Natural killer cell (primary cell): Measurements from ENCODE around the gene ART5. TPM values are rescaled to one million over a fixed set of nuclear protein-coding genes. Genes with fewer than 3 reads are reported as not detected.
A peak's percentile ranks its signal among the peaks of the same experiment; 100 is the strongest.
"Not testable (repeated sequence)": the region's sequence is repeated elsewhere in the genome, so short reads cannot be mapped to it uniquely, and the experiment has no call there.

ENCODE experiments used
- ATAC-seq, 3 donors: fragments of 150-1000 bp in 2 of 3; fragments of 200-7000 bp in 1 of 3; cut with Tn5 transposase; 1 replicate in 1 of 3; 2 replicates in 2 of 3; pipeline ENCODE4 v1.10.0; 2021; ENCODE audit warnings: mild to moderate bottlenecking in 2 of 3, moderate library complexity in 2 of 3
- DNase-seq, 2 donors: peaks; one replicate each; pipeline versions ENCODE4 v3.0.0 to v3.0.0-alpha.2; 2013 to 2021; ENCODE audit warnings: mixed read lengths in 1 of 2
- H3K27ac ChIP-seq: one replicate; pipeline ENCODE4 v1.5.1; 2013; ENCODE audit warnings: mild to moderate bottlenecking, low read length
- H3K27me3 ChIP-seq: one replicate; pipeline ENCODE4 v1.6.1; 2013; ENCODE audit warnings: low read length; ENCODE audit not compliant: control insufficient read depth, insufficient read depth
- H3K36me3 ChIP-seq: one replicate; pipeline ENCODE4 v1.6.1; 2013; ENCODE audit warnings: low read length; ENCODE audit not compliant: control insufficient read depth, insufficient read depth
- H3K4me1 ChIP-seq: one replicate; pipeline ENCODE4 v1.6.1; 2013; ENCODE audit warnings: low read length; ENCODE audit not compliant: control insufficient read depth, insufficient read depth
- H3K4me3 ChIP-seq: one replicate; pipeline ENCODE4 v1.5.1; 2013; ENCODE audit warnings: low read length
- H3K9me3 ChIP-seq: one replicate; pipeline ENCODE4 v1.6.1; 2013; ENCODE audit warnings: low read length; ENCODE audit not compliant: control insufficient read depth, insufficient read depth
- H3K27ac Mint-ChIP-seq, 2 donors: one replicate each; pipeline ENCODE4 v1.8.0; 2022; ENCODE audit warnings: mild to moderate bottlenecking in 2 of 2, mixed read lengths in 2 of 2, moderate library complexity in 1 of 2
- H3K27me3 Mint-ChIP-seq, 2 donors: one replicate each; pipeline ENCODE4 v1.8.0; 2022; ENCODE audit warnings: low read depth in 2 of 2, mixed read lengths in 2 of 2
- H3K36me3 Mint-ChIP-seq: one replicate; pipeline ENCODE4 v1.8.0; 2022; ENCODE audit warnings: mixed read lengths
- H3K4me1 Mint-ChIP-seq, 2 donors: one replicate each; pipeline ENCODE4 v1.8.0; 2022; ENCODE audit warnings: mixed read lengths in 2 of 2
- H3K4me3 Mint-ChIP-seq: one replicate; pipeline ENCODE4 v1.8.0; 2022; ENCODE audit warnings: mild to moderate bottlenecking, moderate library complexity, mixed read lengths
- H3K9me3 Mint-ChIP-seq, 2 donors: one replicate each; pipeline ENCODE4 v1.8.0; 2022; ENCODE audit warnings: mixed read lengths in 2 of 2
- CTCF ChIP-seq: fragments of 200-600 bp; IDR thresholded peaks from one replicate; pipeline ENCODE4 v1.8.0; 2022; ENCODE audit warnings: antibody characterized with exemption
- WGBS: methylation state at CpG from one replicate; pipeline ENCODE4 v1.1.7; 2013; ENCODE audit warnings: missing lambda C conversion rate; ENCODE audit not compliant: insufficient coverage; 5-methylcytosine and 5-hydroxymethylcytosine counted together
- intact Hi-C: fragments of 100-400 bp; cut with micrococcal nuclease; formaldehyde crosslinking; loops from one replicate; pipeline ENCODE4 v1.14.2; 2022
- total RNA-seq, 4 donors: library from RNA; stranded (reverse); fragments of 120-200 nt in 1 of 4; gene quantifications; one replicate each; pipeline versions ENCODE4 v1.2.3 to v1.2.4, GENCODE V29; 2013 to 2022

The ART5 gene
- total RNA-seq, 3 donors from 2014 or later (not counting 1 experiment from before 2014, with no cell fraction given) = not detected

GRCh38 chr11:3644817-3645235 is 3.0 kb upstream of the ART5 start, which contains the start of gene ART1:
TSS of gene ART1 (plus strand) at chr11:3645128. CDS start at chr11:3659214, 14,086 bp downstream.
- peaks cover 14% of the 10 kb centered on the region for H3K4me1 ChIP-seq
- H3K9me3 ChIP-seq = no peaks in the 10 kb centered on the region
- peaks cover 10% of the 10 kb centered on the region in 2 donors for H3K4me1 Mint-ChIP-seq
- no peak for DNase-seq
- no peak within 1 kb of the TSS for H3K27ac Mint-ChIP-seq
- H3K36me3 ChIP-seq = no peaks in the 10 kb centered on the region
- TF ChIP-seq CTCF = no peak
- H3K9me3 Mint-ChIP-seq = no peaks in the 10 kb centered on the region
- H3K36me3 Mint-ChIP-seq = no peaks in the 10 kb centered on the region
- intact Hi-C loops = no loop called here
- H3K27me3 ChIP-seq = peaks cover 12% of the 10 kb centered on the region
- H3K4me3 ChIP-seq = no peak within 1 kb of the TSS
- H3K27ac ChIP-seq = no peak within 1 kb of the TSS
- peaks cover 35 to 45% of the 10 kb centered on the region in 2 donors for H3K27me3 Mint-ChIP-seq
- ATAC-seq = no peak
- WGBS = 78% methylated on average over 2 of the region's 4 CpGs
- H3K4me3 Mint-ChIP-seq = no peak within 1 kb of the TSS

DNA sequence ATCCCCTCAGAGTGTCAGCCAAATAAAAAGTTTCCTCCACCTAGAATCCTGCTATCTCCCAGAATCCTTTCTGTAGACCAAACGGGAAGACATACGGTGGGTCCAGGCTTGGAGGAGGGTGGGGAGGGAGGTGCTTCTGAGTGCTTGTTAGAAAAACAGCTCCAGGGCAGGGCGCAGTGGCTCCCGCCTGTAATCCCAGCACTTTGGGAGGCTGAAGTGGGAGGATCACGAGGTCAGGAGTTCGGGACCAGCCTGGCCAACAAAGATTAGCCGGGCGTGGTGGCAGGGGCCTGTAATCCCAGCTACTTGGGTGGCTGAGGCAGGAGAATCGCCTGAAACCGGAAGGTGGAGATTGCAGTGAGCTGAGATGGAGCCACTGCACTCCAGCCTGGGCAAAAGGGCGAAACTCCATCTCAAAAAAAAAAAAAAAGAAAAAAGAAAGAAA is 1.3 kb upstream of the ART5 start:
- DNase-seq, H3K27ac ChIP-seq, H3K9me3 Mint-ChIP-seq, H3K36me3 ChIP-seq, ATAC-seq, H3K36me3 Mint-ChIP-seq, H3K4me3 ChIP-seq, intact Hi-C loops, H3K9me3 ChIP-seq, H3K27ac Mint-ChIP-seq: not testable (repeated sequence)
- H3K4me1 ChIP-seq = peaks cover 14% of the 10 kb centered on the region
- WGBS = 63% methylated on average over 11 of the region's 11 CpGs
- Mint-ChIP-seq H3K4me3 (peak overlapping the region; percentile 21), H3K27me3 (peaks cover 28% of the 10 kb centered on the region in 2 donors), H3K4me1 (peaks cover 10% of the 10 kb centered on the region in 2 donors)
- H3K27me3 ChIP-seq = peaks cover 12% of the 10 kb centered on the region

- peaks cover 12% of the 10 kb centered on the region for H3K27me3 ChIP-seq
- H3K36me3 Mint-ChIP-seq = no peaks in the 10 kb centered on the region
- DNase-seq = peak; percentile 37 to 68
- H3K4me3 Mint-ChIP-seq = peak overlapping the region; percentile 90
- intact Hi-C loops = no loop called here
- TF ChIP-seq CTCF = no peak
- peak overlapping the region; percentile 43 for H3K4me3 ChIP-seq
- peak; percentile 82 to 96 (median 96) for ATAC-seq
- no peaks in the 10 kb centered on the region for H3K9me3 Mint-ChIP-seq
- no peaks in the 10 kb centered on the region for H3K9me3 ChIP-seq
- H3K27ac Mint-ChIP-seq = no peak overlapping the region
- no peaks in the 10 kb centered on the region for H3K36me3 ChIP-seq
- H3K27me3 Mint-ChIP-seq = peaks cover 23 to 26% of the 10 kb centered on the region in 2 donors
- 4% methylated on average over 55 of the region's 55 CpGs for WGBS
- H3K27ac ChIP-seq = no peak overlapping the region
- H3K4me1 Mint-ChIP-seq = peaks cover 10% of the 10 kb centered on the region in 2 donors
- peaks cover 14% of the 10 kb centered on the region for H3K4me1 ChIP-seq
Observed at GRCh38 chr11:3642071-3642951, 519 bp upstream of the ART5 start.

DNA sequence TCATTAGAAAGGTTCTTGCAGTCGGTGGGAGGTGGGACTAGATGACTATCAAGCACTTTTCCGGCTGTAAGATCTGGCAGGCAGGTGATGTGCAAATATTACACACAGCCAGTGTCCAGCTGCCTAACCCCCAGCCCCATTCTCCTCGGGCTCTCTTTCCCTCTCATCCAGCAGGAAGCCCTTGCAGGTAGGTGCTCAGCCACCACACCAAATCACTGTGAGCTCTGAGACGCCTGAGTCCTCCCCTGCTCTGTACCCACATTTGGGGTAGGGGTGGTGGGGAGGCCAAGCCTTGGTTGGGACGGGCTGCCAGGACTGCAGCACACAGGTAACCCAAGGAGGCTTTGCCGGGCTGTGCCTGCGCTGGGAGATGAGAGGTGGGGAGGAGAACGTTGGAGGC is 601 bp downstream of the ART5 start:
- Mint-ChIP-seq H3K27me3 (peaks cover 17 to 24% of the 10 kb centered on the region in 2 donors), H3K27ac (no peak overlapping the region), H3K4me3 (peak overlapping the region; percentile 80), H3K9me3 (no peaks in the 10 kb centered on the region), H3K36me3 (no peaks in the 10 kb centered on the region), H3K4me1 (peaks cover 10% of the 10 kb centered on the region in 2 donors)
- intact Hi-C loops = no loop called here
- Histone ChIP-seq H3K27ac (no peak overlapping the region), H3K9me3 (no peaks in the 10 kb centered on the region), H3K4me3 (no peak overlapping the region), H3K36me3 (no peaks in the 10 kb centered on the region), H3K27me3 (peaks cover 12% of the 10 kb centered on the region), H3K4me1 (peaks cover 14% of the 10 kb centered on the region)
- no peak for TF ChIP-seq CTCF
- DNase-seq (no peak), ATAC-seq (no peak)
- 71% methylated on average over 8 of the region's 8 CpGs for WGBS
